NCI-H2171 (cell line): ENCODE data around the gene THRB.

Source experiments
- DNase-seq: peaks from one replicate; lab custom pipeline; 2025; lab: John Stamatoyannopoulos, UW

The THRB gene

GRCh38 chr3:24145481-24145880, 349.2 kb downstream of the THRB start:
- no peak for DNase-seq

- DNase-seq = no peak
Observed at GRCh38 chr3:24142127-24142526, 352.5 kb downstream of the THRB start.

- DNase-seq = no peak
Observed at GRCh38 chr3:24141548-24141947, 353.1 kb downstream of the THRB start.

- no peak for DNase-seq
Observed at GRCh38 chr3:24139463-24140412, 354.9 kb downstream of the THRB start.

- no peak for DNase-seq
Observed at GRCh38 chr3:24138876-24139256, 355.8 kb downstream of the THRB start.

GRCh38 chr3:24137958-24138875, 356.4 kb downstream of the THRB start:
- no peak for DNase-seq

- no peak for DNase-seq
Observed at GRCh38 chr3:24137334-24137733, 357.3 kb downstream of the THRB start.

- no peak for DNase-seq
Observed at GRCh38 chr3:24136624-24137310, 357.9 kb downstream of the THRB start.

- DNase-seq = no peak
Observed at GRCh38 chr3:24135280-24135679, 359.4 kb downstream of the THRB start.

- no peak for DNase-seq
Observed at GRCh38 chr3:24133942-24134341, 360.7 kb downstream of the THRB start.

GRCh38 chr3:24133436-24133835, 361.2 kb downstream of the THRB start:
- DNase-seq = no peak

- DNase-seq = no peak
Observed at GRCh38 chr3:24129549-24129948, 365.1 kb downstream of the THRB start.

GRCh38 chr3:24128199-24129005, 366.2 kb downstream of the THRB start:
- no peak for DNase-seq

GRCh38 chr3:24123596-24123995, 371.1 kb downstream of the THRB start:
- no peak for DNase-seq

GRCh38 chr3:24120434-24120833, 374.2 kb downstream of the THRB start:
- no peak for DNase-seq

- no peak for DNase-seq
Observed at GRCh38 chr3:24119321-24119751, 375.3 kb downstream of the THRB start.

- DNase-seq = no peak
Observed at GRCh38 chr3:24117508-24117907, 377.1 kb downstream of the THRB start.

- no peak for DNase-seq
Observed at GRCh38 chr3:24111711-24112110, 382.9 kb downstream of the THRB start.

- no peak for DNase-seq
Observed at GRCh38 chr3:24110051-24110450, 384.6 kb downstream of the THRB start.

GRCh38 chr3:24101676-24102168, 392.9 kb downstream of the THRB start:
- DNase-seq = no peak
